GM19239 (cell line): ENCODE measurements around the gene QSOX2.

Source experiments
- DNase-seq: peaks from one replicate; pipeline ENCODE4 v3.0.0; 2011; ENCODE audit warnings: low spot score; ENCODE audit not compliant: insufficient read length
- FAIRE-seq: peaks from 2 replicates; lab custom pipeline; 2011; peaks lifted over from hg19 to GRCh38; lab: Jason Lieb, UNC

The QSOX2 gene

DNA sequence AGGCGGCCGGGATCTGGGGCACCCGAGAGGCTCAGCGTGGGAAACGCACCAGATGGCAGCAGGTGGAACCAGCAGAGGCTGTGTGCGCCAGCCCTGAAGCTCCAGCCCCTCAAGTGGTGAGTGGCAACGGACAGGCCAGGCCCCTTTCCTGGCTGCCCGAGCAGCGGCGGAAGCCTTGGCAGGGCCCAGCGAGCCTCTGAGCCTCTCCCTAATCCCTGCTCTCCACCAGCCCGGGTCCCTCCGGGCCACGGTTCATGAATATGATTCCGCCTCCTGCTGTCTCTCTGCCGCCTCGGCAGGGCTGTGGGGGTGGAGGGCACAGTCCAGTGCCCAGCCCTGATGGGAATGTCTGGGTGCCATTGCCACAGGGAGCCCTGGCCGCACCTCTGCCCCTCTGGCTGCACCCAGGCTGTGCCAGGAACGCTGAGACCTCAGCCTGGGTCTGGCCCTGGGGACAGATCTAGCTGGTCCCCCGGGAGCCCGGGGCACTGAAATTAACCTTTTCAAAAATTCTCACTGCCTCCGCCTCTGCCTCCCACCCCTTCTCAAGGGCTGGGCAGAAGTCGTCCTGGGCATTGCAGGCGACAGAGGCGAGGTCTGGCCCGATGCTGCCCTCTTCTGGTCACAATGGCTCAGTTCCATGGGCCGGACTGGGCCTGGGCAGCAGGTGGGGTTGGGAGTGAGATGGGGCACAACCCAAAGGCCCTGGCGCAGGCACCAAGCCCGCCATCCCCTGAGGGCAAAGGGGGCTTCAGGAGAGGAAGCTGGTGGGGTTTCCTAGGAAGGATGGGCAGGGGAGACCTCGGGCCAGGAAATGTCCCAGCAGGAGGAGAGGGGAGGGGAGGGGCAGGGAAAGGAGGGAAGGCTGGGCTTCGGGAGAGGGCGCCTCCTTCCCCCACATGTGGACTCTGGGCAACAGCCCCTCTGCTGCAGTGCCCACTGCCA lies 38.0 kb upstream of the QSOX2 start:
- DNase-seq = peak; percentile 99
- FAIRE-seq = no peak

DNA sequence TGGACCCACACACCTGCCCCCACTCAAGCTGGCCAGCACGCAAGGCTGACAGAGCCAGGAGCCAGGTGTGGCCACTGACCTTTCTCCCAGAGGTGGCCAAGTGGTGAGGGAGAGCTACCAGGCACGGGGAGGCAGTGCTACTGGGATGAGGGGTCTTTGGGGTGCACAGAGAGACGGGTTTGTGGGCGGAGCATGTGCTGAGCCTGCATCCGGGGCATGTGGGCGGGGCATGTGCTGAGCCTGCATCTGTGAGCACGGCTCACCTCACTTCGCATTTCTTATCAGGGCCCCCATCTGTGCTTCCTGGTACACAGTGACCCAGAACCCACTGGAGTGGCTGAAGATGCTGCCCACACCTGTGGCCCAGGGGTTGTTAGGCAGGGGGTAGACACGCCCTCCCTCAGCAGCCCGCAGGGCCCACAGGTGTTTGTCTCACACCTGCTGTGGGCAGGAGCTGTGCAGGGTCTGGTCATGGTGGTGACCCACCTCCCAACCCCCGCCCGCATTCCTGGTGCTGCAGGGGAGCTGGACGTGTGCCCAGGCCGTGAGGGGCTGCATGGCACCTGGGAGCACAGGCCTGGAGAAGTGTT lies 36.8 kb upstream of the QSOX2 start:
- DNase-seq = no peak
- FAIRE-seq = no peak

DNA sequence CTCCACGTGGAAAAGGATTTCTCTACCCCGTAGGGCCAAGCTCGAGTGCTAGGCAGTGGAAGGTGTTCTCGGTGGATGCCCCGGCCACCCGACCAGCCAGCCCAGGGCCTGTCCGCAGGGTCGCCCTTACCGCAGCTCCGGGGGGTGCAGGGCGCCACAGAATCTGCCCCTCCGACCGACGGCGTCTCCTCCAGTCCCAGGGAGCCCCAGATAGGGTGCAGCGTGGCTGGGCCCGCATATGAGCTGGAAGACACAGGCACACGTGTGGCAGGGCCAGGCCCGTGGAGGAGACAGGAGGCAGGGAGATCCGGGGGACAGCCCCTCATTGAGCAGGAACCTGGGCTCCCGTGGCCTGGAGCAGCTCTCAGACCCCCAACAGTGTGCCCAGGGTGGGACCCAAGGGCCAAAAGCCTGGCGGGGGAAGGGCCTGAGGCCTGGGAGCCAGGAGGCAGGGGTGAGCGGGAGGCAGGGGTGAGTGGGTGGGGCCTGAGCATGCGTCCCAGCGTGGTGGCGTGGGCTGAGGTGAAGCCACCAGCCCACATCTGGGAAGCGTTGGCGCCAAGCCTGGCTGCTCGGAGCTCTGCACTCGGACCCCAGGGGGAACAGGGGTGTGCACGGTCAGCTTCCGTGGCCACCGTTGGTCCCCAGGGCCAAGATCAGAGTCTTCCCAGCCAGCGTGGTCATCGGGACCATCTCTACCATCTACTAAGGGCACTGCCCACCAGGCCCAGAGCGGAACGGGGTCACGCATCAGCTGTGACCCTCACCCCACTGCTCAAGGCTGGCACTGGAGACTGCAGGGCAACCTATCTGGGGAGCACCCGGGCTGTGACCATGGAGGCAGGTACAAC lies 36.0 kb upstream of the QSOX2 start:
- FAIRE-seq (no peak), DNase-seq (no peak)

DNA sequence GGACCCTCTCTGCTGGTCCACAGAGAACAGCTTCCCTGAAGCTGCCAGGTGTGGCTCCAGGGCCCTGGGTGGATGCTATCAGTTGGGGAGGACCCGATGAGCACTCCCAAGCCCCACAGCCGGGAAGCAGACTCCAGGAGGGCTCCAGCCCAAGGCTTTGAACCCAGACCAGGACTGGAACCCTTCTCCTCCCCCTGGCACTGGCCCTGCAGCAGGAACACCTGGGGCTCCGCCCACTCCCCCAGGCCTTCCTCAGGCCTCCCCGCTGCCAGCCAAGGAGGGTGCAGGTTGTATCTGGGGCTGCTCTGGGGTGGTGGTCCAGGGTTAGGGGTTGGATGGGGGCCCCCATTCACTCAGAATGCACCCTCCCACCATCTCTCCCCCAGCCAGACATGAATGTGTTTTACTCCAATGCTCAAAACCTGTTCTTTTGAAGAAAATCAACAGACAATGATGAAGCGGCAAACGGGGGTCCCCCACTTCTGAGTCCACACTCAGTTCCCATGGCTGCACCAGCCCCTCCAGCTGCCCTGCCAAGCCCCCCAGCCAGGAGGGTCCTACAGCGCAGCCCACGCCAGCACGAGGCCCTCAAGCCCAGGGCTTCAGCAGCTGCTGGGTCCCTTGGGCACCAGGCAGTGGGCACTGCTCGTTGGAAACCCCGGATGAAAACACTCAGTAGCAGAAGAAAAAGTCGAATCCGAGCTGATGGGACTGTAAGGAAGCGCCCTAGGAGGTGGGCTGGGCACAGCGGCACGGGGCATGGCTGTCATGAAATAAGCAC lies 35.1 kb upstream of the QSOX2 start:
- DNase-seq (no peak), FAIRE-seq (no peak)

DNA sequence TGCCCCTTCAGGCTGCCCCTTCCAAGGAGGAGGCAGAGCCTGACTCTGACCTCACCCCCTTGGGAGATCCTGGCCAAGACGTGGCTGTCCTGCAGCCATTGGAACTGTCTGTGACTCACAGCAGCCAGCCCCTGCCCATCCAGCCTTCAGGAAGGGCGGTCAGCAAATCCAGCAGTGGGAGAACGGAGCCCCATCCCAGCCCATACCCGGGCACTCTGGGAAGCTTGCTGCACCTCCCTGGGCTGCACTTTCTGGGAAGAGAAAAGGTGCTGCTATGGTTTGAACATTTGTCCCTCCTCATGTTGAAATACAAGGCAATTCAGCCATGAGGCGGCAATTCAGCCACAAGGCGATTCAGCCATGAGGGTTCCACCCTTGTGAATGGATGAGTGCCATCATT lies 33.9 kb upstream of the QSOX2 start:
- no peak for DNase-seq
- no peak for FAIRE-seq

DNA sequence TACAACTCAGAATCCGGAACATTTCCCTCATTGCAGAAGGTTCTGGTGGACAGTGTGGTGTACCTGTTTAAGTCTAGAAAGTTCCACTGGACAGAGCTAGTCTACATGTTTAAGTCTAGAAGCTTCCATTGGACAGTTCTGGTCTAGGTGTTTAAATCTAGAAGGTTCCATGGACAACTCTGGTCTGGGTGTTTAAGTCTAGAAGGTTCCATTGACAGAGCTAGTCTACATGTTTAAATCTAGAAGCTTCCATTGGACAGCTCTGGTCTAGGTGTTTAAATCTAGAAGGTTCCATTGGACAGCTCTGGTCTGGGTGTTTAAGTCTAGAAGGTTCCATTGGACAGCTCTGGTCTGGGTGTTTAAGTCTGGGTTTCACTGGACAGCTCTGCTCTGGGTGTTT lies 33.3 kb upstream of the QSOX2 start:
- FAIRE-seq (no peak), DNase-seq (no peak)

DNA sequence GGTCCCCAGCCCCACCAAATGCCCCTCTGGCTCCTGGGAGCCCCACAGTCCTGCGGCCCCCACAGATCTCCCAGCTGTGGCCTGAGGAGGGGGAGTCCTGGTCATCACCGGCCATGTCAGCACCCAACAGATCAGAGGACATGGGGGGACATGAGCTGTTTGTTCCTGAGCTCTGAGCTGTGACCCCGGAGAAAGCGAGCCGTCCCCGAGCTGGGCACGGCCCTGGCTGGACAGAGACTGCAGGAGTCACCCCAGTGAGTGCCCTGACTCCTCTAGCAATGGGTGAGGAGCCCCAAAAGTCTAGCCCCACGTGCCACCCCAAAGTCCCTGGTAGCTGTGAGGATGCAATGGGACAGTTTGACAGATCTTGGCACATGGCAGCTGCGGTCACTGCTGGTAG lies 32.6 kb upstream of the QSOX2 start:
- no peak for DNase-seq
- no peak for FAIRE-seq

DNA sequence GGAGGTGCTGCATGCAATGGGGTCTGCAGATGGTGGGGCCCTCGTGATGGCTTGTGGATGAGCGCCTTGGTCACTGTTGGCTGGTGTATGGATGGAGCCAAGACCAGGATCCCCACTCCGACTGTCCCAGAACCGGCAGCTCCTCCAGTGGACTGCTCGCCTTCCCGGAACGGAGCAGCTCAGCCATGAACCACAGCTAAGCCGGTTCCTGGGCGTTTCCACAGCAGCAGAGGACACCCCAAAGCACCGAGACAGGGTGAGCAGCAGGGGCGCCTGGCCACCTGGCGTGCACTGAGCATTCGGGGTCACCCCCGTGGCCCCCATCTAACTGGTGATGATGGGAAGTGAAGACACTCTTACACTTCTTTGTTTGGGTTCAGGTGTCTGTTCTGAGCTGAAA lies 32.1 kb upstream of the QSOX2 start:
- DNase-seq (no peak), FAIRE-seq (no peak)

DNA sequence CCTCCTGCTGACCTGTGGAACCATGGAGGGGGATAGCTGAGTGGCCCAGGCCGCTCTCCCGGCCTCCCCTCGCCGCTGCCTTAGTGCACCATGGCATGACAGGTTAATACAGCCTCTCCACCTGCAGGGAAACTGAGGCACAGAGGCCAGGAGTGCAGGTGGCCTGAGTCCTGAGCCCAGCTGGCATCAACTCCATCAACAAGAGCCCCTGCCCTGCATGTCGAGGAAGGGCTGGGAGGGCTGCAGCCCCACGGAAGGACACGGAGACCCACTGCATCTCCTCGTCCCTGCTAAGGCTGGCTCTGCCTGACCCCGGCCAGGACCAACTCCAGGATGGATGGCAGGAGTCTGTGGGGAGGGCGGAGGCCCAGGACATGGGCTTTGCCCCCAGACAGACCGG lies 31.1 kb upstream of the QSOX2 start:
- DNase-seq (no peak), FAIRE-seq (no peak)

DNA sequence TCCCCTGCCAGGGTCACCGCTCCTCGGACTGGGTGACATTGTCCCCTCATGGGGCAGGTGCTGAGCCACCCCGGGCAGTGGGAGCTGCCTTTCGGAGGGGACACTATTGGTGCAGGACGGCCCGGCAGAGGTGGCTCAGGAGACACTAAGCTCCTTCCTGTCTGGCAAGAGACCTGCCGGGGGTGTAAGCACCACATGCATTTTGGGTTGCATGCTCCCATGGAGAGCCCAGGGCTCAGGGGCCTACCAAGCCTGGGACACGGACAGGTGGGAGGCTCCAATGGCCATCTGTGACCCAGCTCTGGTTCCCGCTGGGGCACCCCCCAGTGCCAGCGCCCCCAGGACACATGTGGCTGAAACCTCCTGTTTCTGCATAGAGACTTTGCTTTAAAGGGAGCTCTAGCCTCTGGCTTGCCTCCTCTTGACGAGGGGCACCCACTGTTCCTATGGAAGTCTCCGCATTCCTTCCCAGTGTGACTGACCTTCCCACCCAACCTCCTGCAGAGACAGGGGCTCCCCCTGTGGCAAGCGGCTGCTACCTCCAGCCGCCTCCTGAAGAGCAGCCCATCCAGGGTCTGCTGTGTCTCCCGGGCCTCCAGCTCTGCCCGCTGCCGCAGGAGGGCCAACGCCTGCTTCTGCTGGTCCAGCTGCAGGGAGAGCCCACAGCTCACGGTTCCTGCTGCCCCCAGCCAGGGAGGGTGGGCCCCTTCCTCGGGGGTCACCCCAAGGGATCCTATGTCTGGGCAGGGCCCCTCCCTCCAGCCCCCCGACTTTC lies 30.2 kb upstream of the QSOX2 start:
- DNase-seq (no peak), FAIRE-seq (no peak)

DNA sequence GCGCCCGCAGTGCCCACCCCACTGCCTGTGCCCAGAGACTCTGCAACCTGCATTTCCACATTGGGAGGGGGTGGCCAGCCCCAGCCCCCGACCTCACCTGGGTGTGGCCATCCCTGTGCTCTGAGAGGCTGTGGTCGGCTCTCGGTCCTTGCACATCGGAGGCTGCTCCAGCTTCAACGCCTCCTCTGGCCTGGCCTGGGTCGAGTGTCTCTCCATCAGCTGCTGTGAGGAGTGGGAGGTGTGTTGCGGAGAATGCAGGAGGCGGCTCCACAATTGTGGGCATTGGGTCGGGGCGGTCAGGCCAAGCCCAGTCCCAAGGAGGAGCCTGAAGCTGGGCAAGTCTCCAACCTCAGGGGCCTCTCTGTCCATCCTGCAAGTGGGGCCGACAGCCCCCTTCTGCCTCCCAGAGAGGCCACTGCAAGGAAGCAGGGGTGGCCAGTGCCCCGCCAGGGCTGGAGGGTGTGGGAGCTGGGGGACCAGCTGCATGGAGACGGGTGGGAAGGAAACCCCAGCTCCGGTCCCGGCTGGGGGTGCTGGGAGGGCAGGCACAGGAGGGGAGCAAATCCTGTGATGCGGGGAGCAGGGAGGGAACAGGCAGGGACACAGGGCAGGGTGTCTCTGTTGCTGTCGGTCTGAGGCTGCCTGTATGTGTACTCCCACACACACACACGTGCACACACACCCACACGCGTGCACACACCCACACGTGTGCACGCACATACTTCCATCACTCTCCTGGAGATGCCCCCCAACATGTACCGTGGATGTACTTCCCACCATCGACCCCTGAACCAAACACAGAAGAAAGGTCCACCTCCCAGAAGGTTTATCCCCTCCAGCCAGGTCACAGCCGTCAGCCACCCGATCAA lies 29.4 kb upstream of the QSOX2 start:
- DNase-seq = no peak
- FAIRE-seq = no peak

DNA sequence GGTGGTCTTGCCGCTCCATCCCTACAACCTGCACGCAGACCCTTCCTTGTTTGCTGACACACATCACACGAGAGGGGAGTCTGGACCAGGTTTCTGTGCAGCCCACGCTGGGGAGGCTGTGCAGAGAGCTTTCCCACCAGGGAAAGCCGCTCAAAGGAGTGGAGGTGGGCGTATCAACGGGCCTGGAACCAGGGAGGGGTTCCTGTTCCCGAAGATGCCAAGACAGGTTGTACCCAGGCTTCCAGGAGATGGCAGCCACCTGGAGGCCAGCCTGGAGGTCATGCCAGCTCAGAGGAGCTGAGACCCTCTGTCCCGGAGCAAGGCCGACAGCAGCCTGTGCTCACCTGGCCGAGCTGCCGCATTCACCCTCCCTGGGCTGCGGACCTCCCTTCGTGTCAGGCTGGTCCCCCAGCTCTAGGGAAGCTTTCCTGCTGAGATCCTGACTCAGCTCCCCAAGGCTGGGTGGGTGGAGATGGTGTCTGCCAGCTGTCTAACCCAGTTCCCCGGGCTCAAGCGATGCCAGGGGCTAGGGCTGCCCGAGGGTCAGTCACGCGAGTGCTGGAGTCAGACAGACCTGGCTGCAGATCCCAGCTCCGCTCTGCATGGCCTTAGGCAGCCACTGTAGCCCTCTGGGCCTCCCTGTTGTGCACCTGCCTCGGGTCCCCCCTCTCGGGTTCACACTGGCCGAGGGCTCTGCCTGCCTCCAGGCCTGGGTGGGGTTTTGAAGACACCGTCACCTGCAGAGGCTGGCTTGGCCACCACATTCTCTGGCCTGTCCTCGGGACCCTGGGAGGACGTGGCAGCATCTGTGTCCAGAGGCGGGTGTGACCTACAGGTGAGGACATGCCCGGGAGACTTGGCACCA lies 28.5 kb upstream of the QSOX2 start:
- DNase-seq (no peak), FAIRE-seq (no peak)

DNA sequence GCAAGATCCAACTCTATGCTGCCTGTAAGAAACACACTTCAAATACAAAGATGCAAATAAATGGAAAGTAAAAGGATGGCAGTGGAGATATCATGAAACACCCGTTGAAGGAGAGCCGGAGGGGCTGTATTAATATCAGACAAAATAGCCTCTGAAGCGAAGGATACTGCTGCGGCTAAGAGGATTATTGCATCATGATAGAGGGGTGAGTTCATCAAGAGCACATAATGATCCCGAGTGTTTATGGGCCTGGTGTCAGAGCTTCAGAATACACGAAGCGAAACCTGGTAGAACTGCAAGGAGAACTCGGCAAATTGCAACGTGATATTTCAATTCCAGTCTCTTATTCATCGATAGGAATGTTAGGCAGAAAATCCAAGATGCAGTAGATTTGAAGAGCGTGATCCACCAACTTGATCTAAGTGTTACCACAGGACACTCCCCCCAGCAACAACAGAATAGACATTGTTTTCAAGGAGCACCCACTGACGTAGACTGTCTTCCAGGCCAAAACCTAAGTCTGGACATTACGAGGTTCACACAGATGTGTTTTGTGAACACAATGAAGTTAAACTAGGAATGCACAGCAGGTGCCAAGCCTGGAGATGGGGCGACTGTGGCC lies 27.7 kb upstream of the QSOX2 start:
- FAIRE-seq = no peak

DNA sequence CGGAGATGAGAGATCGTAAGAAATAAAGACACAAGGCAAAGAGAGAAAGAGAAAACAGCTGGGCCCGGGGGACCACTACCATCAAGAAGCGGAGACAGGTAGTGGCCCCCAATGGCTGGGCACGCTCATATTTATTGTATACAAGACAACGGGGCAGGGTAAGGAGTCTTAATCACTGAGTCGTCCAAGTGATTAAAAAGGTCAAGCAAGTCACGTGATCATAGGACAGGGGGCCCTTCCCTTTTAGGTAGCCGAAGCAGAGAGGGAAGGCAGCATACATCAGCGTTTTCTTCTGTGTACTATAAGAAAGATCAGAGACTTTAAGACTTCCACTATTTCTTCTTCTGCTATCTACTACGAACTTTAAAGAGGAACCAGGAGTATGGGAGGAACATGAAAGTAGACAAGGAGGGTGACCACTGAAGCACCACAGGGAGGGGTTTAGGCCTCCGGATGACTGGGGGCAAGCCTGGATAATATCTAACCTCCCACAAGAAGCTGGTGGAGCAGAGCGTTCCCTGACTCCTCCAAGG lies 24.6 kb upstream of the QSOX2 start:
- no peak for DNase-seq
- no peak for FAIRE-seq

More for the DNA sequence above, 27.7 kb upstream of the QSOX2 start:
- no peak for DNase-seq

DNA sequence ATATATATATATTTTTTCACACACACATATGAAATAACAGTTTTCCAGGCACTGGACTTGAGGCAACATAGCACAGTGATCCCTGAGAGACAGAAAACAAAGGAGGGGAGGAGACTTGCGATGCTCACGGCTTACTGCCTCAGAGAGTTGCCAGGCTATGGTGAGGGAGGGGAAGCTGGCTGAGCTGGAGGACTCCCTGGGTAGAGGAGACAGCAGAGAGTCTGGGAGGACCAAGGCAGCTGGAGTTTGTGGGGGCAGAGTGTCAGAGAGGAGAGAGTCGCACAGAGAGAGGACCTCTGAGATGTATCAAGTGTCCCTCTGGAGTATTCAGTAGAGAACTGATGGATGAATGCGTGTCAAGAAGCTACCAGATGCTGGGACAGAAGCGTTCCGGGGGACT lies 23.1 kb upstream of the QSOX2 start:
- DNase-seq = no peak
- no peak for FAIRE-seq

DNA sequence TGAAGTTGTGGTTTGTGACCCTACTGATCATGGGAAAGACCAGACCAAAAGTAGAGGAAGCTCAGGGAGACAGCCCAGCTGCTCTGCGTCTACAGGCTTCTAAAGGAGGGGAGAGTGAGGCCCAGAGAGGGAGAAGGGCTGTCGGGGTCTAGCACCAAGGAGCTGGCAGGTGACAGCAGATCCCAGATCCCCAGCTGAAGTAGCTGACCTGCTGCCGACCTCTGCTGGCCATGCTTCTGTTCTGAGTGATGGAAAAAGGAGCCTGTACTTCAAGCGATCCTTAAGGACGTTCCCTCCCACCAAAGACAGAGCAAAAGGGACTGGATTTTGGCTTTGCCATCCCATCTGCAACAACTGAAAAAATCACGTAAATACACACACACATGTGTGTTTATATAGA lies 22.7 kb upstream of the QSOX2 start:
- FAIRE-seq (no peak), DNase-seq (no peak)
